ENCODE results near the gene HOXD8.

The HOXD8 gene

GRCh38 chr2:176091329-176092258 is 37.9 kb upstream of the HOXD8 start:
- DNase-seq = no peak

GRCh38 chr2:176092270-176093144 is 37.0 kb upstream of the HOXD8 start, which contains the start of gene HOXD13:
TSS of gene HOXD13 (plus strand) at chr2:176092721. CDS start at chr2:176092891, 170 bp downstream.
- DNase-seq = no peak

DNA sequence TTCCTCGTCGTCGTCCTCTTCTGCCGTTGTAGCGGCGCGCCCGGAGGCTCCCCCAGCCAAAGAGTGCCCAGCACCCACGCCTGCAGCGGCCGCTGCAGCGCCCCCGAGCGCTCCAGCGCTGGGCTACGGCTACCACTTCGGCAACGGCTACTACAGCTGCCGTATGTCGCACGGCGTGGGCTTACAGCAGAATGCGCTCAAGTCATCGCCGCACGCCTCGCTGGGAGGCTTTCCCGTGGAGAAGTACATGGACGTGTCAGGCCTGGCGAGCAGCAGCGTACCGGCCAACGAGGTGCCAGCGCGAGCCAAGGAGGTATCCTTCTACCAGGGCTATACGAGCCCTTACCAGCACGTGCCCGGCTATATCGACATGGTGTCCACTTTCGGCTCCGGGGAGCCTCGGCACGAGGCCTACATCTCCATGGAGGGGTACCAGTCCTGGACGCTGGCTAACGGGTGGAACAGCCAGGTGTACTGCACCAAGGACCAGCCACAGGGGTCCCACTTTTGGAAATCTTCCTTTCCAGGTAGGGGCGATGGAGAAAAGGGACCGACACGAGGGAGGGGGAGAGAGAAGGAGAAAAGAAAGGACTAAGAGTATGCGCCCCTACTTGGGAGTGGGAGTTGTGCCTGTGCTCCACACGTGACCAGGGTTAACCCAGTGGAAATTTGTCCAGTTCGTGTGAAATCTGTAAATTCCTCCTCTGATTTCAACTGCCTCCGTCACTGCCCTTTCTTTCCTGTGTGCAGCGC is 36.2 kb upstream of the HOXD8 start:
- no peak for DNase-seq

GRCh38 chr2:176093898-176094249 is 35.6 kb upstream of the HOXD8 start:
- no peak for DNase-seq

- no peak for DNase-seq
Measured at GRCh38 chr2:176094349-176094748, 35.2 kb upstream of the HOXD8 start.

- DNase-seq = no peak
Measured at GRCh38 chr2:176095421-176095820, 34.1 kb upstream of the HOXD8 start.

DNA sequence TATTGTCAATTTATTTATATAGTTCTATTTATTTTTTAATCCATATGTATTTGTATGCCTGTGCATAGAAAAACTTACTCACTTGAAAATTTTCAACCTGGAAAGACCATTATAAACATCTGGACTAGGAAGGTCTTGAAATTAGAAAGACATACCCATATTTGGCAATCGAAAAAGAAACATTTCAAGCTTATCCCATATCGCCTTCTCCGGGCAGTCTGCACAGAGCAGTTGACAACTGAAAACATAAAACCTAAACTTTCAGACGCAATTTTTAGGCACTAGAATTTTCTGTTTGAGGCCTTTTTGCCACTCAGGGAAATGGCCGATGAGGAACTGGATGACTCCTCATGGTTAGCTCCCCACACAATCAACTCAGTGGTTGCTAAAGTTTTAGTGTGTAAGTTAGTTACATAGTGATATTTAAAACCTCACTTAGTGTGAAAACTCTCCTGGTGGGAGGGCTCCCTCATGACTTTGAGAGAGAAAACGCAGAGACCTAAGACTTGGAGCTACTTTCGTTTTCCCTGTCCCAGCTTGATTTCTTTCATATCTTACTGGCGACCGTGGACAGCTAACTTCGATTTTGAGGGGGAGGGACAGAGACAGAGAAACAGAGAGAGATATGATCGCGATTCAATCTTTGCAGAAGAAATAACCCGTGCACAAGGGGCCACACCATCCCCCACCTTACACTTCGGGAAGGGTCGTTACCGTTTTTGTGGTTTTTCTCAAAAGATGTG is 33.1 kb upstream of the HOXD8 start:
- no peak for DNase-seq

GRCh38 chr2:176096986-176097819 is 32.3 kb upstream of the HOXD8 start:
- DNase-seq = peak; percentile 55

GRCh38 chr2:176097820-176098365 is 31.6 kb upstream of the HOXD8 start:
- no peak for DNase-seq

- no peak for DNase-seq
Measured at GRCh38 chr2:176098366-176099158, 30.9 kb upstream of the HOXD8 start.

GRCh38 chr2:176099159-176099727 is 30.3 kb upstream of the HOXD8 start:
- no peak for DNase-seq

DNA sequence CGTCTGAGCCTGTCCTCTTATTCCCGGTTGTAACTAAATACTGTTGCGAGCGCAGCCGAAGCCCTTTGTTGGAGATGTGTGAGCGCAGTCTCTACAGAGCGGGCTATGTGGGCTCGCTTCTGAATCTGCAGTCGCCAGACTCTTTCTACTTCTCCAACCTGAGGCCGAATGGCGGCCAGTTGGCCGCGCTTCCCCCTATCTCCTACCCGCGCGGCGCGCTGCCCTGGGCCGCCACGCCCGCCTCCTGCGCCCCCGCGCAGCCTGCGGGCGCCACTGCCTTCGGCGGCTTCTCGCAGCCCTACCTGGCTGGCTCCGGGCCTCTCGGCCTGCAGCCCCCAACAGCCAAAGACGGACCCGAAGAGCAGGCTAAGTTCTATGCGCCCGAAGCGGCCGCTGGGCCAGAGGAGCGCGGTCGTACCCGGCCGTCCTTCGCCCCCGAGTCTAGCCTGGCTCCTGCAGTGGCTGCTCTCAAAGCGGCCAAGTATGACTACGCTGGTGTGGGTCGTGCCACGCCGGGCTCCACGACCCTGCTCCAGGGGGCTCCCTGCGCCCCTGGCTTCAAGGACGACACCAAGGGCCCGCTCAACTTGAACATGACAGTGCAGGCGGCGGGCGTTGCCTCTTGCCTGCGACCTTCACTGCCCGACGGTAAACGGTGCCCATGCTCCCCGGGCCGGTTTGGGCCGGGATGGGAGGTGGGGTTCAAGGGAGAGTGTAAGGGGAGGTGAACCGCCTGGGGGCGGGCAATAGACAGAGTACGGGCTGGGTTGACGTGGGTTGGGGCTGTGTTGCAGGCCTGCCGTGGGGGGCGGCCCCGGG is 29.6 kb upstream of the HOXD8 start, which contains the start of gene HOXD12:
TSS of gene HOXD12 (plus strand) at position 68 of the 819 bp plus-strand sequence. CDS start at position 75, 7 bp downstream.
- DNase-seq = no peak

GRCh38 chr2:176100547-176101140 is 28.9 kb upstream of the HOXD8 start:
- DNase-seq = no peak

DNA sequence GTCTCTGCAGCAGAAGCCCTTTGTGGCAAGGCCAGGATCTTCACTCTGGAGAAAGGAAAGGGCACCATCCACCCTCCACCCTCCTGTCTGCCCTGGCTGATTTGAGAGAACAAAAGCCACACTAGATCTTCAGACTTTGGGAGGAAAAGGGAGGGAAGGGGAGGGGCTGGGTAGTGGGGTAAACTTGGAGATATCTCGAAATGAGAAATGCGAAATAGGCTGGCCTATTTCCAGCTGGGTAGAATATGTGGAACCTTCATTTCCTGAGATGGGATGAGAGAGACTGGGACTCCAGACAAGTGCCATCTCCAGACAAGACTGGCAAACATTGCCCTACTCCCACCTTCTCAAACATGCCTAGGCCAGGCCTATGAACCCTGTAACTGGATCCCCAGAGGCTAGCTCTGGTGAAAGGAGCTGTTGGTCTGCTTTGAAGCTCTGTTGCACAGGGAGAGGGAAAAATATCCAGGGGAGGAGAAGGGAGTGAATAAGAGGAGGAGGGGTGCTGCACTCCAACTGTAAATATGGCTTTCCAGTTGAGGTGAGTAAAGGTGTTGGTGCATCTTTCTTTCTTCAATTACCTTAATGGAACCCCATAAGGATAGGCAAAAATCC is 28.2 kb upstream of the HOXD8 start:
- DNase-seq = no peak

DNA sequence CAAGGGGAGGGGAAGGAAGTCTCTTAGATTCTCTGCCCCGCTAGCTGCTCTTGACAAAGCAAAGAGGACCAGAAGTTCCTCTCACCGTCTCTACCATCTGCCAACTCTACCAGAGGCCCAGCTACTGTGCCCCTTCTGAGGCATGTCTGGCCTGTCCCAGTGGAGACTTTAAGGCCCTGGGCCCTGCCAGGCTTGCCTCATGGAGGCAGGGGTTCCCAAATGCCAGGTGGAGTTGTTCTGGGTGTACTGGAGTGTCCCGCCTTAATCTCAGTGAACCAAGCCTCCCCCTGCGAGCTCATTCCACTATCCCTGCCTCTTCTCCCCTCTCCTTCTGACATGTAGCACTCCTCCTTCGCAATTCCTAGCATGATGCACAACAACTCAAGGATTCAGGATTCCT is 27.7 kb upstream of the HOXD8 start:
- no peak for DNase-seq

GRCh38 chr2:176102309-176102866 is 27.1 kb upstream of the HOXD8 start:
- no peak for DNase-seq

DNA sequence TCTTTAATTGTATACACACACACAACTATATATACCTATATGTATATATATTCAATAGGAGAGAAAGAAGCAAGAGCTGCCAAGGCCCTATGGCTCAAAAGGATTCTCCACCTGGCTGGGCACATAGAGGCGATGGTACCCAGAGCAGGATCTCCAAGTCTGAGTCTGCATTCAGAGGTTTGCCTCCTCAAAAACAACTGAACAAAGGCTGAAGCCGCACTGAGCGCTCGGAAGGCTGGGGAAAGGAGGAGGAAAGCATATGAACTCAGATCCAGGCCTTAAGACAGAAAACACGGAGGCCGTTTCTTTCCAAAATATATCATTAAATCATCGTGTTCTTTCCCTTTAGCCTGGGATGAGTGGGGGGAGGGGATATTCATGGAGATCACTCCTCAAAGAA is 26.3 kb upstream of the HOXD8 start:
- no peak for DNase-seq

Measured in activated CD4-positive, CD25-positive, alpha-beta regulatory T cell treated with anti-CD3 and anti-CD28 coated beads, Interleukin-2, amount 50 U/mL, for 72 hours (primary cell).